Breast epithelium (tissue), 4 donors: ENCODE data around the gene MFSD6. TPM values are rescaled to one million over a fixed set of nuclear protein-coding genes. Genes with fewer than 3 reads are reported as not detected.
A peak's percentile ranks its signal among the peaks of the same experiment; 100 is the strongest.

ENCODE experiments used
- DNase-seq, 2 donors: peaks; one replicate each; pipeline ENCODE4 v3.0.0-alpha.2; 2019; ENCODE audit warnings: low spot score in 2 of 2
- H3K27ac ChIP-seq, 2 donors: fragments of 200-600 bp; sonication (generic) in 1 of 2; one replicate each; pipeline ENCODE4 v1.5.1; 2016 to 2019; ENCODE audit warnings: mild to moderate bottlenecking in 1 of 2
- H3K27me3 ChIP-seq, 2 donors: fragments of 200-600 bp; sonication (generic) in 1 of 2; one replicate each; pipeline versions ENCODE4 v1.5.1 to v1.6.0; 2017 to 2019; ENCODE audit warnings: control low read depth in 1 of 2, mild to moderate bottlenecking in 1 of 2
- H3K36me3 ChIP-seq: fragments of 200-600 bp; one replicate; pipeline ENCODE4 v1.5.1; 2019
- H3K4me1 ChIP-seq, 2 donors: fragments of 200-600 bp; sonication (generic); one replicate each; pipeline ENCODE4 v1.5.1; 2016 to 2019; ENCODE audit warnings: control low read depth in 1 of 2
- H3K4me3 ChIP-seq, 3 donors: fragments of 200-600 bp; sonication (generic); 1 replicate in 2 of 3; 2 replicates in 1 of 3; pipeline ENCODE4 v1.5.1; 2016 to 2019; ENCODE audit warnings: mild to moderate bottlenecking in 3 of 3, moderate library complexity in 2 of 3
- H3K9me3 ChIP-seq, 2 donors: fragments of 200-600 bp; sonication (generic) in 1 of 2; one replicate each; pipeline ENCODE4 v1.5.1; 2016 to 2019; ENCODE audit warnings: control low read depth in 1 of 2
- CTCF ChIP-seq, 3 donors: fragments of 450-650 bp; IDR thresholded peaks; one replicate each; pipeline ENCODE4 v1.5.1; 2016 to 2017; ENCODE audit warnings: antibody characterized with exemption in 3 of 3, mild to moderate bottlenecking in 3 of 3, moderate library complexity in 3 of 3
- POLR2A ChIP-seq: fragments of 450-650 bp; IDR thresholded peaks from one replicate; pipeline ENCODE4 v1.6.1; 2016; ENCODE audit warnings: antibody characterized with exemption, mild to moderate bottlenecking, moderate library complexity
- POLR2AphosphoS5 ChIP-seq, 3 donors: sonication (generic); formaldehyde crosslinking; IDR thresholded peaks; one replicate each; pipeline ENCODE4 v1.6.1; 2017; ENCODE audit warnings: antibody characterized with exemption in 3 of 3
- intact Hi-C: fragments of 100-400 bp; cut with DNase I; formaldehyde crosslinking; loops from one replicate; pipeline ENCODE4 v1.15.1; 2023; ENCODE audit warnings: low total_unique reads
- total RNA-seq, 3 donors: library from RNA; depleted of rRNA; stranded (reverse); fragments of >200 nt; gene quantifications; one replicate each; pipeline ENCODE4 v1.1.0, GENCODE V29; 2016

Gene MFSD6
- total RNA-seq, 3 donors from 2014 or later = 52.0 to 180 (median 92.4) TPM

GRCh38 chr2:190477661-190478454 is 69.7 kb downstream of the MFSD6 start:
- Histone ChIP-seq H3K9me3 (no peaks in the 10 kb centered on the region), H3K4me1 (peaks cover 0 to 9% of the 10 kb centered on the region in 2 donors), H3K4me3 (peak overlapping the region in 2 of 3 donors; percentile 16 to 24), H3K36me3 (no peaks in the 10 kb centered on the region), H3K27ac (peak overlapping the region; percentile 86 to 89), H3K27me3 (no peaks in the 10 kb centered on the region)
- intact Hi-C loops = loop anchor here (2.0 kb wide), 1 partner anchor 27 kb away; no protein-coding TSS in a partner anchor
- no peak for TF ChIP-seq POLR2AphosphoS5 (IDR thresholded peaks at IDR 0.05)
- no peak for TF ChIP-seq CTCF (IDR thresholded peaks at IDR 0.05)
- no peak for TF ChIP-seq POLR2A
- DNase-seq = peak in 1 of 2 donors; percentile 32

- Histone ChIP-seq H3K36me3 (no peaks in the 10 kb centered on the region), H3K27me3 (no peaks in the 10 kb centered on the region), H3K27ac (peak overlapping the region; percentile 86 to 89), H3K4me3 (no peak overlapping the region), H3K9me3 (no peaks in the 10 kb centered on the region), H3K4me1 (peaks cover 0 to 9% of the 10 kb centered on the region in 2 donors)
- TF ChIP-seq CTCF (IDR thresholded peaks at IDR 0.05) (no peak), POLR2AphosphoS5 (IDR thresholded peaks at IDR 0.05) (no peak), POLR2A (no peak)
- intact Hi-C loops = loop anchor here (2.0 kb wide), 1 partner anchor 26 kb away; no protein-coding TSS in a partner anchor
- no peak for DNase-seq
Measured at GRCh38 chr2:190478572-190479195, 70.5 kb downstream of the MFSD6 start.

GRCh38 chr2:190481339-190481738 is 73.2 kb downstream of the MFSD6 start:
- Histone ChIP-seq H3K9me3 (no peaks in the 10 kb centered on the region), H3K36me3 (no peaks in the 10 kb centered on the region), H3K27ac (peak overlapping the region in 1 of 2 donors; percentile 37), H3K4me3 (no peak overlapping the region), H3K4me1 (peaks cover 0 to 9% of the 10 kb centered on the region in 2 donors), H3K27me3 (no peaks in the 10 kb centered on the region)
- DNase-seq = no peak
- intact Hi-C loops = loop anchor here (10.0 kb wide), 1 partner anchor 77 kb away; the partner anchor contains the start of gene MFSD6
- TF ChIP-seq POLR2A (no peak), CTCF (IDR thresholded peaks at IDR 0.05) (no peak), POLR2AphosphoS5 (IDR thresholded peaks at IDR 0.05) (no peak)

- Histone ChIP-seq H3K27me3 (no peaks in the 10 kb centered on the region), H3K4me3 (no peak overlapping the region), H3K36me3 (no peaks in the 10 kb centered on the region), H3K9me3 (no peaks in the 10 kb centered on the region), H3K27ac (peak overlapping the region in 1 of 2 donors; percentile 46), H3K4me1 (peaks cover 0 to 5% of the 10 kb centered on the region in 2 donors)
- intact Hi-C loops = loop anchor here (10.0 kb wide), 1 partner anchor 78 kb away; the partner anchor contains the start of gene MFSD6
- no peak for TF ChIP-seq CTCF (IDR thresholded peaks at IDR 0.05)
- no peak for TF ChIP-seq POLR2AphosphoS5 (IDR thresholded peaks at IDR 0.05)
- TF ChIP-seq POLR2A = no peak
- DNase-seq = no peak
Measured at GRCh38 chr2:190482451-190482850, 74.3 kb downstream of the MFSD6 start.
